ENCODE data around the gene SGCA.

DNA sequence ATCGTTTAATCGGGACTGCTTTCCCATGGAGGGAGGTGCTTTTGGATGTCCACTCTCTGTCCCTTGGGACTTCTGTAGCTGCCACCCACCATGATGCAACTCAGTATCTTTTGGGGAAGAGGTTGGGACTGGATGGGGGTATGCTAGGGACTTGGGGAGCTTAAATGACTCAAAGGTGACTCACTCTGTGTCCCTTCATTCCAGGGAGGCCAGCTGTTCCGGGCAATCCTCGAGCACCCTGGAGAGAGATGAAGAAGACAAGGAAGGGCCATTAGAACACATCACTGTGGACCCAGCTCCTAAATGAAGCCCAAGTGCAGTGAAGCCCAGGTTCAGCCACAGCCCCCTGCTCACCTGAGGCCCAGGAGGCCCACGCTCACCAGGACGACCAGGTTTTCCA is 31.0 kb downstream of the SGCA start:
- TF ChIP-seq, protein P1, sequence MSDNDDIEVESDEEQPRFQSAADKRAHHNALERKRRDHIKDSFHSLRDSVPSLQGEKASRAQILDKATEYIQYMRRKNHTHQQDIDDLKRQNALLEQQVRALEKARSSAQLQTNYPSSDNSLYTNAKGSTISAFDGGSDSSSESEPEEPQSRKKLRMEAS (IDR thresholded peaks at IDR 0.05) = no peak
- TF ChIP-seq YY1 (IDR thresholded peaks at IDR 0.05; ENCODE audit: low read depth) (no peak), TAF1 (IDR thresholded peaks at IDR 0.05; ENCODE audit: low read depth) (no peak), TCF12 (IDR thresholded peaks at IDR 0.05; ENCODE audit: low read depth) (no peak), EP300 (IDR thresholded peaks at IDR 0.05; ENCODE audit: borderline replicate concordance) (no peak), NFIC (IDR thresholded peaks at IDR 0.05) (no peak), RAD21 (IDR thresholded peaks at IDR 0.05; ENCODE audit: low read depth) (no peak), CEBPB (IDR thresholded peaks at IDR 0.05) (no peak)
